NB4 (cell line): ENCODE results near the gene PITRM1.

Experiments used
- DNase-seq: peaks from one replicate; pipeline ENCODE4 v3.0.0; 2010; ENCODE audit warnings: low read depth
- H3K4me3 ChIP-seq: one replicate; pipeline ENCODE4 v1.5.1; 2011; ENCODE audit warnings: mild to moderate bottlenecking, low read depth, low read length, moderate library complexity
- MYC ChIP-seq: IDR thresholded peaks from 2 replicates; pipeline ENCODE4 v1.6.1; 2011; ENCODE audit warnings: low read depth, low read length
- POLR2A ChIP-seq: IDR thresholded peaks from 2 replicates; pipeline ENCODE4 v1.6.1; 2011; ENCODE audit warnings: mild to moderate bottlenecking; ENCODE audit not compliant: insufficient read length; ENCODE audit errors: extremely low read depth
- TF ChIP-seq, protein P1 (sequence below): IDR thresholded peaks from one replicate; pipeline ENCODE4 v1.5.1; 2012; ENCODE audit warnings: low read depth, low read length
- TF ChIP-seq, protein P2 (sequence below): IDR thresholded peaks from 2 replicates; pipeline ENCODE4 v1.6.1; 2011; ENCODE audit warnings: low read depth, low read length

PITRM1 gene

DNA sequence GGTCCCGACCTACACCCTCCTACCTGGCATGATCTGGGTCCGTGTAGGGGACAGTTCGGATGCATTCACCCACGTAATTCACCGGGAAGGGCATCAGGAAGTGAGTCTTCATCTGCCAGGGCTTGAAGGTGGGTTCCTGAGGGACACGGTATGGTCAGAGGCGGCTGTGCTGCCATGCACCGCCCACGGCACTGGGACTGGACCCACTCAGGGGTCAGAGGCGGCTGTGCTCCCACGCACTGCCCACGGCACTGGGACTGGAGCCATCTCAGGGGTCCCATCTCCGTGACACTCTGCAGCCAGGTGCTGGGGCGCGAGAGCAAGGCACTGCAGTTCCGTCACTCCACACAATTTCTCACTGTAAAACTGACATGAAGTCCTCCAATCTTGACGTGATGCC, 29.2 kb downstream of the PITRM1 start:
- H3K4me3 ChIP-seq, result no peak overlapping the region
- DNase-seq, result no peak
- TF ChIP-seq, protein P1, sequence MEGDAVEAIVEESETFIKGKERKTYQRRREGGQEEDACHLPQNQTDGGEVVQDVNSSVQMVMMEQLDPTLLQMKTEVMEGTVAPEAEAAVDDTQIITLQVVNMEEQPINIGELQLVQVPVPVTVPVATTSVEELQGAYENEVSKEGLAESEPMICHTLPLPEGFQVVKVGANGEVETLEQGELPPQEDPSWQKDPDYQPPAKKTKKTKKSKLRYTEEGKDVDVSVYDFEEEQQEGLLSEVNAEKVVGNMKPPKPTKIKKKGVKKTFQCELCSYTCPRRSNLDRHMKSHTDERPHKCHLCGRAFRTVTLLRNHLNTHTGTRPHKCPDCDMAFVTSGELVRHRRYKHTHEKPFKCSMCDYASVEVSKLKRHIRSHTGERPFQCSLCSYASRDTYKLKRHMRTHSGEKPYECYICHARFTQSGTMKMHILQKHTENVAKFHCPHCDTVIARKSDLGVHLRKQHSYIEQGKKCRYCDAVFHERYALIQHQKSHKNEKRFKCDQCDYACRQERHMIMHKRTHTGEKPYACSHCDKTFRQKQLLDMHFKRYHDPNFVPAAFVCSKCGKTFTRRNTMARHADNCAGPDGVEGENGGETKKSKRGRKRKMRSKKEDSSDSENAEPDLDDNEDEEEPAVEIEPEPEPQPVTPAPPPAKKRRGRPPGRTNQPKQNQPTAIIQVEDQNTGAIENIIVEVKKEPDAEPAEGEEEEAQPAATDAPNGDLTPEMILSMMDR, result no peak
- TF ChIP-seq, protein P2, sequence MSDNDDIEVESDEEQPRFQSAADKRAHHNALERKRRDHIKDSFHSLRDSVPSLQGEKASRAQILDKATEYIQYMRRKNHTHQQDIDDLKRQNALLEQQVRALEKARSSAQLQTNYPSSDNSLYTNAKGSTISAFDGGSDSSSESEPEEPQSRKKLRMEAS, result no peak
- no peak for TF ChIP-seq POLR2A
- no peak for TF ChIP-seq MYC

DNA sequence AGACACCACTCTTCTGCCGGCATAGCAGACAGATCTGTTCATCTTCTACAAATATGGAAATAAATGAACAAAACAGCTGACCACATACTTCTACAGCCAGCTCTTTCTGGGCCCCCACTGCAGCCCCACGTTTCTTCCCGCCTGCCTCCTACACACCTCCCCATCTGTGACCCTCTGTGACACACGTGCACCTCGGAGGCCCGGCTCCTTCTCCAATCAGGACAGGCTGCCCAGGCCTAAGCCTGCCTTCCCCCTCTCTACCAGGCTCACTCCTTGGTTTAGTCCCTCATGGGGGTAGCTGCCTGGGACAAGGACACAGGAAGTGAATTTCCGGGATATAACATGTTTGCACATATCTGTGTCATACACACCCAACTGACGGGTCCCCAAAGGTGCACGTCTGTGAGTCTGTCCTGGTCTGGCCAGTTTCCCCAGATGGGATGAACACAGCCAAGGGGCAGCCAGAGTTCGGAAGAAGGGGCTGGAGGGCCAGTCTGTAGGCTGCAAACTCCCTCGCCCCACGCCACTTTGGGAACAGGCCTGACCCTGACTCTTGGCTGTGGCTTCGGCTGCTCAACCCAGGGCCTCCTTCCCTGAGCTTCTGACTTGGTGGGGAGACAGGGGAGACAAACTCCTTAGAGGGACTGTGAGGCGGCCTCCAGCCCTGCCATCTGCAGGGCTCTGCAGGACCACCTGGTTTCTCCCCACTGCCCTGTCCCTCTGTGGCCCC, 30.3 kb downstream of the PITRM1 start:
- DNase-seq, result no peak
- H3K4me3 ChIP-seq, result no peak overlapping the region
- TF ChIP-seq, protein P2, result no peak
- TF ChIP-seq, protein P1, result no peak
- no peak for TF ChIP-seq MYC
- no peak for TF ChIP-seq POLR2A

DNA sequence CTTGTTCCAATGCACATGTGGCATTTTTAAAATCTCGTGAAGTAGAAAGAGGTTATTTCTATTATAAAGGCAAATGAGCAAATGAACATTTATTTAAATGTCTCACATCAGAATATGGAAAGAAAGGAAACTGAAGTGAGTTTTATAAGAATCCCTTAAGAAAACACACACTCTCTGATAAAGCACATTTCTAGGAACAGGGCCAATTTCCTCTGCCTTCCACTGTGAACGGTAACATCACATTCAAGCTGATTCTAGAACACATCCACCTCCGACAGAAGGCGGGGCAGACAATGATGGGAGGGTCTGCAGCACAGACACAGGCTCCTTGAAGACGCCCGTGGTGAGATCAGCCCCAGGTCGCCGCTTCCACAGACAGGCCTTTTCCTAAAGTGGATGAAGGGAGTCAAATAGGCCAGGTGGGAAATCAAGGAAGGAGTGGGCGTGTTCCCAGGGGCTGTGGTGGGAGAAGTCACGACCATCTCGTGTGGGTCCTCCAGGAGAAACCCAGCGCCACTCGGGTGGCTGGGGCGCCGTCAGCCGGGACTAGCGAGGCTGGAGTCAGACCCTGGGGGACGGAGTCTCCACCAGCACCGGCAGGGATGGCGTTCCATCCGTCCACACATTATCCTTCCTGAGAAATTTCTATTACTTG, 31.1 kb downstream of the PITRM1 start:
- H3K4me3 ChIP-seq, result no peak overlapping the region
- DNase-seq, result no peak
- no peak for TF ChIP-seq POLR2A
- no peak for TF ChIP-seq MYC
- TF ChIP-seq, protein P2, result no peak
- TF ChIP-seq, protein P1, result no peak

DNA sequence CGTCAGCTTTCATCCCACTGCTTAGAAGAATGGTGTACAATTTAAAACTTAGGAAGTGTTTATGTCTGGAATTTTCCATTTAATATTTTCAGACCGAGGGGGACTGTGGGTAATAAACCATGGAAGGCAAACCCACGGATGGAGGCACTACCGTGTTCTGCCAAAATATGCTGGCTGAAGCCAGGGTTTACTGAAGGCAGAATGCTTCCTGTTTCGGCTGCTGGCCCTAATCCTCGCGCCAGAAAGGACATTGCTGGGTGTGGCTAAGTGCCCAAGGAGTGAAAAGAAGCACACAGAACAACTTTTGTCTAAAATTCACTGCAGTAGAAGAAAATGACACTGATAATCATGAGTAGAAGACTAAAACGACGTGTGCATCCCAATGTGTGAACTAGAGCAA, 32.3 kb downstream of the PITRM1 start:
- H3K4me3 ChIP-seq, result no peak overlapping the region
- TF ChIP-seq, protein P2, result no peak
- TF ChIP-seq POLR2A (no peak), MYC (no peak)
- TF ChIP-seq, protein P1, result no peak
- no peak for DNase-seq

DNA sequence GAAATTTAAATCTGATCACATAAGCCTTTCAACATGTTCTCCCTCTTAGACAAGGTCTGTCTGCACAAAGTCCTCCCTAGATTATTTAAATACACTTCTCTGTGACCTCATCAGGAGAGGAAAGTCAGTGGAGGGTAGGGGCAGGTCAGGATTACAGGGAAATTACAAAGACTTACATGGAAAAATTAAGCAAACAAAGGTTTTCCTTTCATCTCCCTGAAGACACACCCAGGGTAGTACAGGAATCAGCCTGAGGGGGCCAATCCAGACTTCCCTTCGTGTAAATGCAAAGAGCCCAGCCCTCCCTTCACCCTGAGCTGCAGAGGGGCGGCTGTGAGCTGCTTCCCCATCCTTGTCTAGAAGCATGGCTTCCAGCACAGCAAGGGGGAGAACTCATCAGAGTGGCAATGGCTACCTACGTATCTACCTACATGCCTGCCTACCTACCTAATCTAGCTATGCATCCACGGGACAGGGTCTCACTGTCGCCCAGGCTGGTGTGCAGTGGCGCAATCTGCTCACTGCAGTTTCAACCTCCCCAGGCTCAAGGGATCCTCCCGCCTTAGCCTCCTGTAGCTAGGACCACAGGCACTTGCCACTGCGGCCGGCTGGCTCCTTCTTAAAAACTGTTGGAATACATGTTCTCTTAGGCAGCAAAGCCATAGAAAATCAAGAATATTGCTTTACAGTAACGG, 33.2 kb downstream of the PITRM1 start:
- no peak for DNase-seq
- TF ChIP-seq, protein P2, result no peak
- TF ChIP-seq POLR2A (no peak), MYC (no peak)
- TF ChIP-seq, protein P1, result no peak
- no peak overlapping the region for H3K4me3 ChIP-seq
